DMS153 (cell line): ENCODE measurements around the gene GINS1.
"Not testable (repeated sequence)": the region's sequence is repeated elsewhere in the genome, so short reads cannot be mapped to it uniquely, and the experiment has no call there.

Experiments
- DNase-seq: peaks from one replicate; lab custom pipeline; 2025; lab: John Stamatoyannopoulos, UW

GINS1 gene

GRCh38 chr20:25389858-25390537 lies 17.5 kb upstream of the GINS1 start:
- DNase-seq: no peak

- peak; percentile 91 for DNase-seq
These were observed 16.6 kb upstream of the GINS1 start, which contains the start of gene ABHD12 for GRCh38 chr20:25390538-25391528. Gene ABHD12, minus strand, starts transcription at chr20:25390835. Its CDS starts 132 bp downstream, at chr20:25390703.

- no peak for DNase-seq
These were observed 13.2 kb upstream of the GINS1 start for GRCh38 chr20:25394276-25394675.

GRCh38 chr20:25394996-25395395 lies 12.5 kb upstream of the GINS1 start:
- no peak for DNase-seq

GRCh38 chr20:25397096-25397495 lies 10.4 kb upstream of the GINS1 start:
- no peak for DNase-seq

GRCh38 chr20:25397821-25398220 lies 9.7 kb upstream of the GINS1 start:
- DNase-seq: peak; percentile 33

- DNase-seq: no peak
These were observed 9.0 kb upstream of the GINS1 start for GRCh38 chr20:25398376-25399036.

- peak; percentile 64 for DNase-seq
These were observed 8.4 kb upstream of the GINS1 start for GRCh38 chr20:25399037-25399430.

GRCh38 chr20:25400291-25400732 lies 7.2 kb upstream of the GINS1 start:
- not testable (repeated sequence) for DNase-seq

GRCh38 chr20:25402583-25402982 lies 4.9 kb upstream of the GINS1 start:
- DNase-seq: no peak

- DNase-seq: no peak
These were observed 686 bp downstream of the GINS1 start for GRCh38 chr20:25408170-25408547.

GRCh38 chr20:25408890-25409289 lies 1.4 kb downstream of the GINS1 start:
- no peak for DNase-seq

GRCh38 chr20:25418776-25419175 lies 11.3 kb downstream of the GINS1 start:
- DNase-seq: no peak

GRCh38 chr20:25421102-25421501 lies 13.6 kb downstream of the GINS1 start:
- DNase-seq: no peak

- DNase-seq: no peak
These were observed 14.6 kb downstream of the GINS1 start for GRCh38 chr20:25422032-25422431.

GRCh38 chr20:25424536-25424935 lies 17.1 kb downstream of the GINS1 start:
- no peak for DNase-seq

- DNase-seq: no peak
These were observed 29.7 kb downstream of the GINS1 start for GRCh38 chr20:25437153-25437581.

GRCh38 chr20:25439328-25439727 lies 31.9 kb downstream of the GINS1 start:
- no peak for DNase-seq

GRCh38 chr20:25444556-25444955 lies 37.1 kb downstream of the GINS1 start:
- no peak for DNase-seq

GRCh38 chr20:25447671-25448070 lies 40.2 kb downstream of the GINS1 start:
- DNase-seq: no peak

- DNase-seq: no peak
These were observed 44.9 kb downstream of the GINS1 start for GRCh38 chr20:25452333-25452732.

GRCh38 chr20:25453035-25453810 lies 45.8 kb downstream of the GINS1 start:
- DNase-seq: no peak
